Peyer's patch (tissue), 4 donors: ENCODE results near the gene RETREG2. TPM values are rescaled to one million over a fixed set of nuclear protein-coding genes. Genes with fewer than 3 reads are reported as not detected.

Source experiments
- DNase-seq, 3 donors: peaks; one replicate each; pipeline ENCODE4 v3.0.0-alpha.2; 2017 to 2019
- H3K27ac ChIP-seq, 4 donors: fragments of 200-600 bp; sonication (generic); one replicate each; pipeline ENCODE4 v1.5.1; 2016 to 2019
- H3K27me3 ChIP-seq, 2 donors: fragments of 200-600 bp; sonication (generic); one replicate each; pipeline ENCODE4 v1.5.1; 2019
- H3K36me3 ChIP-seq, 3 donors: fragments of 200-600 bp; sonication (generic); one replicate each; pipeline ENCODE4 v1.5.1; 2016 to 2019
- H3K4me1 ChIP-seq, 4 donors: fragments of 200-600 bp; sonication (generic); one replicate each; pipeline ENCODE4 v1.5.1; 2016 to 2019
- H3K4me3 ChIP-seq, 4 donors: fragments of 200-600 bp; sonication (generic); 1 replicate in 3 of 4; 2 replicates in 1 of 4; pipeline ENCODE4 v1.5.1; 2016 to 2019; ENCODE audit warnings: mild to moderate bottlenecking in 1 of 4
- H3K9me3 ChIP-seq, 4 donors: fragments of 200-600 bp; sonication (generic); one replicate each; pipeline ENCODE4 v1.5.1; 2016 to 2019; ENCODE audit warnings: mild to moderate bottlenecking in 1 of 4
- CTCF ChIP-seq, 6 experiments: fragments of 450-650 bp in 4 of 6; fragments of 200-600 bp in 2 of 6; sonication (generic) in 1 of 6; IDR thresholded peaks; one replicate each; pipeline ENCODE4 v1.5.1; 2017 to 2019; ENCODE audit warnings: antibody characterized with exemption in 6 of 6, mild to moderate bottlenecking in 3 of 6, moderate library complexity in 1 of 6
- POLR2A ChIP-seq, 2 donors: fragments of 450-650 bp; IDR thresholded peaks; one replicate each; pipeline ENCODE4 v1.5.1; 2017; ENCODE audit warnings: antibody characterized with exemption in 2 of 2, mild to moderate bottlenecking in 2 of 2, moderate library complexity in 2 of 2
- total RNA-seq, 4 donors: library from RNA; depleted of rRNA; stranded (reverse); fragments of >200 nt; gene quantifications; one replicate each; pipeline ENCODE4 v1.1.0, GENCODE V29; 2016

Gene RETREG2
- total RNA-seq, 4 donors from 2014 or later: 44.6 to 80.3 (median 76.2) TPM

- Histone ChIP-seq H3K4me3 (no peak overlapping the region), H3K36me3 (peaks cover 0 to 5% (median 0%) of the 10 kb centered on the region in 3 donors), H3K27me3 (no peaks in the 10 kb centered on the region), H3K27ac (no peak overlapping the region), H3K4me1 (no peaks in the 10 kb centered on the region), H3K9me3 (no peaks in the 10 kb centered on the region)
- DNase-seq: no peak
- TF ChIP-seq POLR2A (IDR thresholded peaks at IDR 0.05) (no peak), CTCF (IDR thresholded peaks at IDR 0.05) (no peak)
Observed at GRCh38 chr2:219133976-219134375, 44.1 kb upstream of the RETREG2 start.

GRCh38 chr2:219140722-219141121, 37.4 kb upstream of the RETREG2 start:
- H3K4me3 ChIP-seq: no peak overlapping the region
- H3K9me3 ChIP-seq: no peaks in the 10 kb centered on the region
- DNase-seq: peak in 1 of 3 donors; percentile 77
- peaks cover 0 to 52% (median 0%) of the 10 kb centered on the region in 3 donors for H3K36me3 ChIP-seq
- H3K4me1 ChIP-seq: peaks cover 0 to 7% (median 0%) of the 10 kb centered on the region in 4 donors
- H3K27ac ChIP-seq: peak overlapping the region in 2 of 4 donors; percentile 32 to 81
- TF ChIP-seq CTCF (IDR thresholded peaks at IDR 0.05): no peak
- no peak for TF ChIP-seq POLR2A (IDR thresholded peaks at IDR 0.05)
- no peaks in the 10 kb centered on the region for H3K27me3 ChIP-seq

GRCh38 chr2:219142329-219142728, 35.7 kb upstream of the RETREG2 start:
- H3K27me3 ChIP-seq: no peaks in the 10 kb centered on the region
- peaks cover 0 to 68% (median 0%) of the 10 kb centered on the region in 3 donors for H3K36me3 ChIP-seq
- peaks cover 0 to 7% (median 0%) of the 10 kb centered on the region in 4 donors for H3K4me1 ChIP-seq
- no peak overlapping the region for H3K27ac ChIP-seq
- no peak overlapping the region for H3K4me3 ChIP-seq
- H3K9me3 ChIP-seq: no peaks in the 10 kb centered on the region
- no peak for TF ChIP-seq POLR2A (IDR thresholded peaks at IDR 0.05)
- no peak for TF ChIP-seq CTCF (IDR thresholded peaks at IDR 0.05)
- DNase-seq: no peak

- TF ChIP-seq CTCF (IDR thresholded peaks at IDR 0.05) (no peak), POLR2A (IDR thresholded peaks at IDR 0.05) (no peak)
- no peak overlapping the region for H3K4me3 ChIP-seq
- H3K9me3 ChIP-seq: no peaks in the 10 kb centered on the region
- DNase-seq: no peak
- H3K27me3 ChIP-seq: no peaks in the 10 kb centered on the region
- H3K4me1 ChIP-seq: no peaks in the 10 kb centered on the region
- peaks cover 0 to 51% (median 0%) of the 10 kb centered on the region in 3 donors for H3K36me3 ChIP-seq
- no peak overlapping the region for H3K27ac ChIP-seq
Observed at GRCh38 chr2:219149667-219150066, 28.4 kb upstream of the RETREG2 start.

- H3K4me3 ChIP-seq: no peak overlapping the region
- DNase-seq: peak in 1 of 3 donors; percentile 68
- TF ChIP-seq CTCF (IDR thresholded peaks at IDR 0.05) (peak; percentile 43 to 88 (median 78)), POLR2A (IDR thresholded peaks at IDR 0.05) (no peak)
- H3K9me3 ChIP-seq: no peaks in the 10 kb centered on the region
- peaks cover 0 to 6% (median 2%) of the 10 kb centered on the region in 4 donors for H3K4me1 ChIP-seq
- H3K27ac ChIP-seq: no peak overlapping the region
- H3K27me3 ChIP-seq: no peaks in the 10 kb centered on the region
- peaks cover 0 to 40% (median 0%) of the 10 kb centered on the region in 3 donors for H3K36me3 ChIP-seq
Observed at GRCh38 chr2:219155054-219155644, 22.9 kb upstream of the RETREG2 start.
